Aorta (tissue), 5 donors: ENCODE measurements around the gene IGF1R. TPM values are rescaled to one million over a fixed set of nuclear protein-coding genes. Genes with fewer than 3 reads are reported as not detected.

Experiments
- ATAC-seq: fragments of 200-7000 bp; cut with Tn5 transposase; one replicate; pipeline ENCODE4 v1.9.1; 2022; ENCODE audit warnings: moderate library complexity; ENCODE audit not compliant: low FRiP score
- DNase-seq, 2 donors: peaks; one replicate each; pipeline ENCODE4 v3.0.0-alpha.2; 2020
- H3K27ac ChIP-seq, 2 donors: one replicate each; pipeline ENCODE4 v1.5.1; 2013; ENCODE audit warnings: low read length in 2 of 2, mild to moderate bottlenecking in 2 of 2, moderate library complexity in 2 of 2, control low read depth in 1 of 2, inconsistent platforms in 1 of 2, low read depth in 1 of 2
- H3K27me3 ChIP-seq, 2 donors: one replicate each; pipeline ENCODE4 v1.6.1; 2013; ENCODE audit warnings: control low read depth in 1 of 2, low read length in 1 of 2, mild to moderate bottlenecking in 1 of 2, moderate library complexity in 1 of 2; ENCODE audit not compliant: insufficient read depth in 2 of 2, control insufficient read depth in 1 of 2
- H3K36me3 ChIP-seq, 2 donors: one replicate each; pipeline ENCODE4 v1.6.1; 2013; ENCODE audit warnings: control low read depth in 1 of 2, low read length in 1 of 2, mild to moderate bottlenecking in 1 of 2; ENCODE audit not compliant: insufficient read depth in 2 of 2, control insufficient read depth in 1 of 2
- H3K4me1 ChIP-seq, 2 donors: one replicate each; pipeline ENCODE4 v1.6.1; 2013; ENCODE audit warnings: low read length in 2 of 2, control low read depth in 1 of 2, mild to moderate bottlenecking in 1 of 2, moderate library complexity in 1 of 2; ENCODE audit not compliant: insufficient read depth in 2 of 2, control insufficient read depth in 1 of 2
- H3K4me3 ChIP-seq, 2 donors: one replicate each; pipeline ENCODE4 v1.5.1; 2013; ENCODE audit warnings: low read length in 2 of 2, control low read depth in 1 of 2, mild to moderate bottlenecking in 1 of 2
- H3K9me3 ChIP-seq: one replicate; pipeline ENCODE4 v1.6.1; 2013; ENCODE audit warnings: mild to moderate bottlenecking, low read length; ENCODE audit not compliant: control insufficient read depth
- WGBS, 2 donors: extraction: QIAGEN DNeasy Blood & Tissue Kit; methylation state at CpG; one replicate each; pipeline ENCODE4 v1.1.7; 2013; 5-methylcytosine and 5-hydroxymethylcytosine counted together
- intact Hi-C, 2 donors: fragments of 100-400 bp; cut with DNase I; formaldehyde crosslinking; loops; one replicate each; pipeline versions ENCODE4 v1.14.2 to v1.15.0; 2022
- polyA plus RNA-seq, 2 donors: library from polyadenylated mRNA; stranded (reverse); fragments of 200-250 nt; gene quantifications; one replicate each; pipeline ENCODE4 v1.2.3, GENCODE V29; 2013
- total RNA-seq, 2 donors: library from RNA; stranded (reverse); fragmentation: NEBNext Ultra II Directional; extraction: Animal tissue kit (Norgen Biotek cat#: 25700); gene quantifications; one replicate each; pipeline ENCODE4 v1.2.1, GENCODE V29; 2021
- donor health status: healthy with polysubstance abuse.
- donor health status: Bipolar disorder and iron deficiency.
- donor health status: DM: no; HTN: no; CAD: no.
- donor health status: DM: no; HTN: no; CAD: no.
- donor health status: DM: yes; HTN: yes; CAD: no.

Gene IGF1R
- total and polyA plus RNA-seq, 4 donors, result 7.5 to 137 (median 50.7) TPM

DNA sequence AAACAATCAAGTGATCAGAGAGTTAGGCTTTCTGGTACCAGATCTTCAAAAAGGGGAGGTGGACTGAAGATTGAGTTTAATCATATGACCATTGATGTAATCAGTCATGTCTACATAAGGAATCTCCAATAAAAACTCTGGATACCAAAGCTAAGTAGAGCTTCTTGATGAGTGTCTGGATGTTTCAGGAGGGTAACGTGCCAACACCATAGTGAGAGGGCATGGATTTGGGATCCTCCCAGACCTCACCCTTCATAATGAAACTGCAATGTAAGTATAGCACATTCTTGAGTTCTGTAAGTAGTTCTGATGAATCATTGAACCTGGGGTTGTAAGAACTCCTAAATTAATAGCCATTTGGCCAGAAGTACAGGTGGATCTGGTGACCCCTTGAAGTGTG is 337.9 kb downstream of the IGF1R start:
- Histone ChIP-seq H3K4me3 (no peak overlapping the region), H3K9me3 (no peaks in the 10 kb centered on the region), H3K27me3 (no peaks in the 10 kb centered on the region), H3K36me3 (no peaks in the 10 kb centered on the region), H3K27ac (no peak overlapping the region), H3K4me1 (no peaks in the 10 kb centered on the region)
- WGBS, 2 donors, result 95 to 100% methylated on average over 1 of the region's 1 CpG
- ATAC-seq (no peak), DNase-seq (no peak)
- intact Hi-C loops, result no loop called here

DNA sequence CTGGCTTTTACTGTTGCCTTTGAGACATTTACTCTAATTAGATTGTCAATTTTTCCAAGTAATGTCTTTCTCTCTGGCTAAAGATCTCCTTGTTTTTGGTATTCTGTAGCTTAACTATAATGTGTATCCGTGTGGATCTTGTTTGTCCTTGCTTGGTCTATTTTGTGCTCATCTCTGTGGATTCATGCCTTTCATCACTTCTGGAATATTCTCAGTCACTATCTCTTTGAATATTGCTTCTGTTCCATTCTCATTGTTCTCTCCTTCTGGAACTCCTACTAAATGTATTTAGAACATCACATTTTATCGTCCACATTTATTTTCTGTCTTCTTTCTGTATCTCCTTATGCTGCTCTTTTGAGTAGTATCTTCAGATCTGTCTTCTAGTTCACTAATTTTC is 346.6 kb downstream of the IGF1R start:
- intact Hi-C loops, result no loop called here
- ATAC-seq (no peak), DNase-seq (no peak)
- Histone ChIP-seq H3K36me3 (no peaks in the 10 kb centered on the region), H3K4me1 (no peaks in the 10 kb centered on the region), H3K4me3 (no peak overlapping the region), H3K27me3 (no peaks in the 10 kb centered on the region), H3K9me3 (no peaks in the 10 kb centered on the region), H3K27ac (no peak overlapping the region)
- WGBS, 2 donors, result 92 to 95% methylated on average over 2 of the region's 2 CpGs

DNA sequence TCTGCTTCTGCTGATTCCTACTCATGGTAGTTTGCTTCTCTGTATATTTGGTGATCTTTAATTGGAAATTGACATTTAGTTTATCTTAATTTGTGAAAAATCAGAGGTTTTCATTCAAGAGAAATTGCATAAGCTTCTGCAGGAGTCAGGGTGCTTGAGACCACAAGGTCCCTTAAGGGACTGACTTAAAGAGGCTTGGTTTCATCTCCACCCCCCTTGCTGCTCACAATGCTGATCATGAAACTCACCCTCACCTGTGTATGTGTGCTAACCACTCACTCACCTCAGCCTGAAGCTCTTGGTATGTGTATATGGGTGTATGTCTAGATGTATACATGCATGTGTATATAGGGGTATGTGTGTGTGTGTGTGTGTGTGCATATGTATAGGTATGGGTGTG is 347.8 kb downstream of the IGF1R start:
- Histone ChIP-seq H3K9me3 (no peaks in the 10 kb centered on the region), H3K36me3 (no peaks in the 10 kb centered on the region), H3K27me3 (no peaks in the 10 kb centered on the region), H3K27ac (no peak overlapping the region), H3K4me1 (no peaks in the 10 kb centered on the region), H3K4me3 (no peak overlapping the region)
- no peak for ATAC-seq
- intact Hi-C loops, result no loop called here
- DNase-seq, result no peak

DNA sequence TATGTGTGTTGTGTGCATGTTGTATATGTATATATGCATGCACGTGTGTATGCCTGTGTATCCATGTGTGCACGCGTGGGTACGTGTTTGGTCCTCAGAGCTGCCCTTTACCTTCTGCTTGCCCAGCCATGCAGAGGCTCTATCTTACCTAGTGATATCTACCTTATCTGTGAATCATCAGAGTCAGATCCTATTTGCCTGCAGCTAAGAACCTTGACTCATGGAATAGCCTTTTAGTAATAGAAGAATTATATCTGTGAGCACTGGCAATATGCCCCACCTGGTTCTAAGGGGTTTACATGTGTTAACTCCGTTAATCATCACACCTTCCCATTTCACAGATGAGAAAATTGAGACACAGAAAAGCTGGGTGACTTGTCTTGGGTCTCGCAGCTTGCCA is 348.3 kb downstream of the IGF1R start:
- Histone ChIP-seq H3K9me3 (no peaks in the 10 kb centered on the region), H3K27ac (no peak overlapping the region), H3K36me3 (no peaks in the 10 kb centered on the region), H3K27me3 (no peaks in the 10 kb centered on the region), H3K4me1 (no peaks in the 10 kb centered on the region), H3K4me3 (no peak overlapping the region)
- ATAC-seq, result no peak
- WGBS, 2 donors, result 95 to 97% methylated on average over 6 of the region's 6 CpGs
- DNase-seq, result no peak
- intact Hi-C loops, result no loop called here

DNA sequence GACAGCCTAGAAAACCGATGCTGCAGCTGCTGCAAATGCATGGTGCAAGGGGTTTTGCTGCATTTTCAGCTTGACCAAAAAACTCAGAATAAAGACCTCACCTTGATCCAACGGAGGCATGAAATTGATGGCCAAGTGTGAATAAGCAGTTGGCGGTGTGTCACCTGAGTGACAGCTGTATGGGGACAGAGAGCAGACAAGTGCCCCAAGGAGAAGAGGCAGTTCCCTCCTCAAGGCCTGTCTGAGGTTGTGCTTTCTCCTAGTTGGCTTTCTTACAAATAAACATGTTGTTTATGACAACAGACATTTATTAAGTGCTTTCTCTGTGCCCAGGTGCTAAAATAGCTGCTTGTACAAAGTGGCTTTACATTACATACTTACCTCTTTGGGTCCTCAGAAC is 349.0 kb downstream of the IGF1R start:
- no peak overlapping the region for H3K27ac ChIP-seq

DNA sequence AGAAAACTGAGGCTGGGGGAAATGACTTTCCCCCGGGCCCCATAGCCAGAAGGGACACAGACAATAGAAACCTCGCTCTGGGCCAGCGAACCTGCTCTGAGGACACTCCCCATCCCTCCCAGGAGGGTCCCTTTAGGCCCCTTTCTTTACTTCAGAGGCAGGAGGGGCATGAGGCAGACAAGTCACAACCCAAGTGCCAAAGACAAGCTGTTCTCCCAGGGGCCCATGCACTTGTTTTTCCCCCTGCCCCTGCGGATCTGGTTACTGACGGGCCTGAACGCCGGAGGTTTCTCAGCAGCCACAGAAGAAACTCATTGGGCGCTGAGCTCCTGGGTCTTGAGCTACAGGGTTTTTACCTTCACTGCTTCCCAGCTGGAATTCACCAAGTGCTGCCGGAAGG is 349.4 kb downstream of the IGF1R start:
- Histone ChIP-seq H3K27ac (no peak overlapping the region), H3K36me3 (no peaks in the 10 kb centered on the region), H3K4me3 (no peak overlapping the region), H3K4me1 (no peaks in the 10 kb centered on the region), H3K27me3 (no peaks in the 10 kb centered on the region), H3K9me3 (no peaks in the 10 kb centered on the region)
- intact Hi-C loops, result no loop called here
- ATAC-seq (no peak), DNase-seq (no peak)
- 94% methylated on average over 9 of the region's 9 CpGs for WGBS, 2 donors

More for the DNA sequence above, 349.0 kb downstream of the IGF1R start:
- Histone ChIP-seq H3K4me3 (no peak overlapping the region), H3K9me3 (no peaks in the 10 kb centered on the region), H3K4me1 (no peaks in the 10 kb centered on the region), H3K27me3 (no peaks in the 10 kb centered on the region), H3K36me3 (no peaks in the 10 kb centered on the region)
- intact Hi-C loops, result no loop called here
- WGBS, 2 donors, result 91 to 94% methylated on average over 3 of the region's 3 CpGs
- no peak for ATAC-seq
- DNase-seq, result no peak

DNA sequence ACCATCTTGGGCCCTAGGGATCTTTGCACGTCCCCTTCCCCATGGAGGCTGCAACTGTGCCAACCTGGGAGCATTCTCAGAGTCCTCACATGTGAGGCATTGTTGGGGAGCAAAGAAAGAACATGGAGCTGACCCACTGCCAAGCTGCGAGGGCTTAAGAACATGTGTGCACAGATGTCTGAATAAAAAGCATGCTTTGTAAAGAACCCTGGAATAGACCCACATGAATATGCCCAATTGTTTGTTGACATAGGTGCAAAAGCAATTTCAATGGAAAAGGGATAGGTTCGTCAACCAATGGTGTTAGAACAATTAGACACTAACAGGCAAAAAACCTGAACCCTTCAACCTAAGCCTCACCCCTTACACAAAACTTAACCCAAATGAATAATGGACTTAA is 349.9 kb downstream of the IGF1R start:
- H3K36me3 ChIP-seq, result no peaks in the 10 kb centered on the region
- H3K9me3 ChIP-seq, result no peaks in the 10 kb centered on the region
- H3K27ac ChIP-seq, result no peak overlapping the region
- WGBS, 2 donors, result 94 to 97% methylated on average over 3 of the region's 3 CpGs
- DNase-seq (no peak), ATAC-seq (no peak)
- no peak overlapping the region for H3K4me3 ChIP-seq
- H3K27me3 ChIP-seq, result no peaks in the 10 kb centered on the region
- intact Hi-C loops, result no loop called here
- no peaks in the 10 kb centered on the region for H3K4me1 ChIP-seq

DNA sequence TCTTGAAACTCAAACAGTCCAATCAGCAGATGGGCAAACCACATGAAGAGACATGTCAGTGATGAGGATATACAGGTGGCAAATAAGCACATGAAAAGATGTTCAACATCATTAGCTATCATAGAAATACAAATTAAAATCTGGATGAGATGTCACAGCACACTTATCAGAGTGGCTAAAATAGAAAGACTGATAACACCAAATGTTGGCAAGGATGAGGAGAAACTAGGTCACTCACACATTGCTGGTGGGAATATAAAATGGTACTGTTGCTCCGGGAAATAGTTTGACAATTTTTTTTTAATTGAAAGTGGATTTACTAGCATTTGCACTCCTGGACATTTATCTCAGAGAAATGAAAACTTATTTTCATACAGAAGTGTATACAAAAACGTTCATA is 350.9 kb downstream of the IGF1R start:
- H3K36me3 ChIP-seq, result no peaks in the 10 kb centered on the region
- H3K9me3 ChIP-seq, result no peaks in the 10 kb centered on the region
- intact Hi-C loops, result no loop called here
- H3K4me3 ChIP-seq, result no peak overlapping the region
- no peaks in the 10 kb centered on the region for H3K4me1 ChIP-seq
- ATAC-seq, result no peak
- no peak for DNase-seq
- WGBS, 2 donors, result 58 to 59% methylated on average over 2 of the region's 2 CpGs
- no peaks in the 10 kb centered on the region for H3K27me3 ChIP-seq
- no peak overlapping the region for H3K27ac ChIP-seq

DNA sequence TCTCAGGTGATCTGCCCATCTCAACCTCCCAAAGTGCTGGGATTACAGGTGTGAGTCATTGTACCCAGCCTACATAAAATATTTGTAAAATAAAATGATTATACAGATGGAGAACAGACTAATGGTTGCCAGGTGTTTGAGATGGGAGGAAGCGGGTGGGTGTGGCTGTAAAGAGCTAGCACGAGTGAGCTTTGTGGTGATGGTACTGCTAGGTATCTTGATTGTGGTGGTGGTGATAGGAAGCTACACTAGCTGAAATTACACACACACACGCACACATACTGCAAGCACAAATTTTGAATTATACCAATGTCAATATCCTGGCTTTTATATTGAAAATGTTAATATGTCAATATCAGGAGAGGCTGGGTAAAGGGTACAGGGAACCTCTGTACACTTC is 353.9 kb downstream of the IGF1R start:
- no peak for DNase-seq

More for the DNA sequence above, 353.9 kb downstream of the IGF1R start:
- H3K9me3 ChIP-seq, result no peaks in the 10 kb centered on the region
- no peak overlapping the region for H3K27ac ChIP-seq
- H3K36me3 ChIP-seq, result no peaks in the 10 kb centered on the region
- no peak overlapping the region for H3K4me3 ChIP-seq
- no peak for ATAC-seq
- H3K27me3 ChIP-seq, result no peaks in the 10 kb centered on the region
- no peaks in the 10 kb centered on the region for H3K4me1 ChIP-seq
- WGBS, 2 donors, result 93 to 94% methylated on average over 3 of the region's 3 CpGs
- intact Hi-C loops, result no loop called here
